ENCODE measurements around the gene FXYD6.

FXYD6 gene

DNA sequence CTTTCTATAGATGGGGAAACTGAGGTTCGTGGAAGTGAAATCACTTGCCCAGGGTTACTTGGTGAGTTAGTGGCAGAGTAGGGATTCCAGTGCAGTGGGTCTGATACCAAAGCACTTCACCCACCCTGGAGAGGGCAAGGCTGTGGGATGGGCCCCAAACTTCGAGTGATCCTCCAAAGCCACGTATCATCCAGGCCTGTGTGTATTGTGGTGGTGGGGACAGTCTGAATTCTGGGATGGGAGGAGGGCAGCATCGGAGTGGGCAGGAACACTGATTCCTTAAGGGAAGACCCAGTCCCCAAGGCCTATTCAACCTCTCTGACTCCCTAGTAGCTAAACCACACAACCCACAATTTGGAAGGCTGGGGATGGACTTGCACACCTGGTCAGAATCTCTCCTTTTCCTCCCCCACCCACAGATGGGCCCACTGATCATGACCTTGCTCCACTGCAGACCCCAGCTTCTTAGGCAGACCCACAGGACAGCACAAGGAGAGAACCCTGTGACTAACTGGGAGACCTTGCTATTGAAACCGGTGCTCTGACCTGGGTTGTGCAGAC lies 41.2 kb upstream of the FXYD6 start:
- H3K4me3 Mint-ChIP-seq: no peak overlapping the region
- DNase-seq: no peak
- H3K4me1 Mint-ChIP-seq: peaks cover 32% of the 10 kb centered on the region
- peaks cover 15% of the 10 kb centered on the region for H3K27me3 Mint-ChIP-seq (ENCODE audit: low read depth, poor library complexity)
- H3K27ac Mint-ChIP-seq: no peak overlapping the region
- no peaks in the 10 kb centered on the region for H3K9me3 Mint-ChIP-seq
- H3K36me3 Mint-ChIP-seq (ENCODE audit: low read depth): no peaks in the 10 kb centered on the region
- TF ChIP-seq, protein P1, sequence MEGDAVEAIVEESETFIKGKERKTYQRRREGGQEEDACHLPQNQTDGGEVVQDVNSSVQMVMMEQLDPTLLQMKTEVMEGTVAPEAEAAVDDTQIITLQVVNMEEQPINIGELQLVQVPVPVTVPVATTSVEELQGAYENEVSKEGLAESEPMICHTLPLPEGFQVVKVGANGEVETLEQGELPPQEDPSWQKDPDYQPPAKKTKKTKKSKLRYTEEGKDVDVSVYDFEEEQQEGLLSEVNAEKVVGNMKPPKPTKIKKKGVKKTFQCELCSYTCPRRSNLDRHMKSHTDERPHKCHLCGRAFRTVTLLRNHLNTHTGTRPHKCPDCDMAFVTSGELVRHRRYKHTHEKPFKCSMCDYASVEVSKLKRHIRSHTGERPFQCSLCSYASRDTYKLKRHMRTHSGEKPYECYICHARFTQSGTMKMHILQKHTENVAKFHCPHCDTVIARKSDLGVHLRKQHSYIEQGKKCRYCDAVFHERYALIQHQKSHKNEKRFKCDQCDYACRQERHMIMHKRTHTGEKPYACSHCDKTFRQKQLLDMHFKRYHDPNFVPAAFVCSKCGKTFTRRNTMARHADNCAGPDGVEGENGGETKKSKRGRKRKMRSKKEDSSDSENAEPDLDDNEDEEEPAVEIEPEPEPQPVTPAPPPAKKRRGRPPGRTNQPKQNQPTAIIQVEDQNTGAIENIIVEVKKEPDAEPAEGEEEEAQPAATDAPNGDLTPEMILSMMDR (IDR thresholded peaks at IDR 0.05): no peak

DNA sequence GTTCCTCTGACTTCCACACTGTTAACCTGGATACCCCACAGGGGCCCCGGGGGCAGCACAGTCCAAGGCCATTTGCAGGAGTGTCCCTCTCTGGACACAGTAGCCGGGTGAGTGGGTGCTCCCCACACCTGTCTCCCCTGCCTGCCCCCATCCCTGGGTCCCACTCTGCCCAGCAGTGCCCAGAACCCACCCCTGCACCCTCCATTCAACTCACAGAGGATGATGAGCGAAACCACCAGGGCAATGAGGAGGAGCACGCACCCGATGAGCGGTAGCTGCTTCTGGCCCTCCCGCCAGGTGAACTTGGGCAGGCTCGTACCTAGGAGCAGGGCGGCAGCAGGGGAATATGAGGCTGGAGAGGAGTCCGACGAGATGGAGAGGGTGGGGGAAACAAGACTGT lies 40.5 kb upstream of the FXYD6 start:
- Mint-ChIP-seq H3K27ac (no peak overlapping the region), H3K9me3 (no peaks in the 10 kb centered on the region), H3K36me3 (ENCODE audit: low read depth) (no peaks in the 10 kb centered on the region), H3K4me3 (no peak overlapping the region), H3K4me1 (peaks cover 31% of the 10 kb centered on the region), H3K27me3 (ENCODE audit: low read depth, poor library complexity) (peaks cover 16% of the 10 kb centered on the region)
- DNase-seq: no peak
- TF ChIP-seq, protein P1 (IDR thresholded peaks at IDR 0.05): no peak

DNA sequence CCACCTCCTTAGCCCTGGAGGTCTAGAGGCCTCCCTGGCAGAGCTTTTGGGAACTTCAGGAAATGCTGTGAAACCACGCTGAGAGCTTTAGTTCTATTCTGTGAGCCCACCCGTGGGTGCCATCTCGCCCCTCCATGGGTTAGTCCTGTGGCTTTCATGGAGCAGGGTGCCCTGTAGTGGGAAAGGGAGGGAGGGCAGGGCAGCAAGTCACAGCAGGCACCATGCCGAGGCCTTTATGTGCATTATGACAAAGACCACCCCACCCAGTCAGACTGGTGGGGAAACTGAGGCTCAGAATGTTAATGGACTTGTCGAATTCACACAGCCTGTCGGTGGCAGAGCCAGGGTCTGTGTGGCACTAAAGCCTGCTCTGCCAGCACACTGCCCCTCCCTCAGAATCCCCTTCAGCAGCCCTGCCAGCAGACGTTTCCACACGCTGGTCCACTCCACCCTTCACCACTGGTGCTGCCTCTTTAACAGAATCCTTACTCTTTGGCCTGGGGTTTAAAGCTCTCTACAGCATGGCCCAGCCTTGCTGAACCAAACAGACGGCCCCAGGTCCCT lies 39.3 kb upstream of the FXYD6 start:
- no peaks in the 10 kb centered on the region for H3K9me3 Mint-ChIP-seq
- H3K27me3 Mint-ChIP-seq (ENCODE audit: low read depth, poor library complexity): peaks cover 23% of the 10 kb centered on the region
- no peak for DNase-seq
- TF ChIP-seq, protein P1 (IDR thresholded peaks at IDR 0.05): no peak
- no peak overlapping the region for H3K27ac Mint-ChIP-seq
- H3K4me3 Mint-ChIP-seq: no peak overlapping the region
- H3K36me3 Mint-ChIP-seq (ENCODE audit: low read depth): no peaks in the 10 kb centered on the region
- H3K4me1 Mint-ChIP-seq: peaks cover 22% of the 10 kb centered on the region

DNA sequence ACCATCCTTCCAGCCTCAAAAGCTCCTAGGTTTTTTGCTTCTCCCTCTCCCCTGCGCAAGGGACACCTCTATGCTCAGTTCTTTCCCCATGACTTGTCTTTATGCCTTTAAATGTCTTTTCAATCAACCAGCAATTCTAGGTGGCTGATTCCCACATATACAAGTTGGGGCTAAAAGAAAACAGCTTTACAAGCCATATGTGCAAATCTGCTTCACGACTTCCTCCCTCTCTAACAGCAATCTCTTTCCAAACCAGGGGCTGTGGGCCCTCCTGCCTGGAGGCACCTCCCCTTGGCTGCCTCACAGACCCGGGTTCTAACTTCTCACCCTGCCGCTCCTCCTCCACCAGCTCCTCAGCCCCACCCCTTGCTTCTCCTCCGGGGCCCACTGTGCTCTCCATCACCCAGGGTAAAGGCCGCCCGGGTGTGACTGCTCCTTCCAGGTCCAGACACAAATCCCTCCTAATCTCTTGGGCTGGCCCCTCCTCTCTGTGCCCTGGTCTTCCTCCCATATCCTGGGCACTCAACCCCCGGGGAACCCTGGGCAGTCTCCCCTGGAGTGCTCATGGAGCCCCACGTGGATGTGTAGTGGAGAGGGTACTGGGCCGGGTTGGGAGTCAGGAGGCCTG lies 38.6 kb upstream of the FXYD6 start:
- TF ChIP-seq, protein P1 (IDR thresholded peaks at IDR 0.05): no peak
- H3K9me3 Mint-ChIP-seq: no peaks in the 10 kb centered on the region
- H3K4me3 Mint-ChIP-seq: no peak overlapping the region
- no peaks in the 10 kb centered on the region for H3K36me3 Mint-ChIP-seq (ENCODE audit: low read depth)
- peaks cover 30% of the 10 kb centered on the region for H3K27me3 Mint-ChIP-seq (ENCODE audit: low read depth, poor library complexity)
- peaks cover 24% of the 10 kb centered on the region for H3K4me1 Mint-ChIP-seq
- peak; percentile 32 for DNase-seq
- H3K27ac Mint-ChIP-seq: peak overlapping the region; percentile 6

DNA sequence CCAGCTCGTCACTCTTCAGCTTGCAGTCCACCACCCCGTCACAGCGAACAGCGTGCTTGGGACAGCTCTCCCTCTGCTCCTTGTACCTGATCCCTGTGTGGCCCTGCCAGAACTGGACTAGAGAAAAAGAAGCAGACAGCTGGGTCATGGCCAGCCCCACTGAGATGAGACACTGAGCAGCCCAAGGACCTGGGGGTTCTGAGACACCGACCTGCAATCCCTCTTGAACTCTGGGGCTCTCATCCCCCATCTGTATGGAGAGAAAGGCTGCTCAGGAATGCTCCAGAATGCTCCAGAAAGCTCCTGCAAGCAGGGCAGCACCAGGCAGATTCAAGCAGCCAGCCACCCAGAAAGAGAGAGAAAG lies 37.9 kb upstream of the FXYD6 start:
- H3K4me3 Mint-ChIP-seq: no peak overlapping the region
- H3K27ac Mint-ChIP-seq: no peak overlapping the region
- H3K27me3 Mint-ChIP-seq (ENCODE audit: low read depth, poor library complexity): peaks cover 35% of the 10 kb centered on the region
- TF ChIP-seq, protein P1 (IDR thresholded peaks at IDR 0.05): no peak
- no peaks in the 10 kb centered on the region for H3K9me3 Mint-ChIP-seq
- H3K4me1 Mint-ChIP-seq: peaks cover 26% of the 10 kb centered on the region
- no peak for DNase-seq
- no peaks in the 10 kb centered on the region for H3K36me3 Mint-ChIP-seq (ENCODE audit: low read depth)
